GM21526 (cell line): ENCODE measurements around the gene MACROH2A1.

Experiments used
- ATAC-seq: cut with Tn5 transposase; IDR thresholded peaks from one replicate; pipeline ENCODE4 v1.9.1; 2021; ENCODE audit warnings: moderate library complexity; ENCODE audit not compliant: unreplicated experiment, low FRiP score

Gene MACROH2A1

GRCh38 chr5:135320718-135321484 lies 78.1 kb downstream of the MACROH2A1 start:
- no peak for ATAC-seq

GRCh38 chr5:135319928-135320606 lies 79.0 kb downstream of the MACROH2A1 start:
- ATAC-seq, result no peak

- no peak for ATAC-seq
Measured at GRCh38 chr5:135319458-135319857, 79.6 kb downstream of the MACROH2A1 start.

GRCh38 chr5:135318924-135319323 lies 80.1 kb downstream of the MACROH2A1 start:
- no peak for ATAC-seq

- no peak for ATAC-seq
Measured at GRCh38 chr5:135318037-135318436, 81.0 kb downstream of the MACROH2A1 start.

GRCh38 chr5:135317286-135317685 lies 81.7 kb downstream of the MACROH2A1 start:
- ATAC-seq, result no peak

GRCh38 chr5:135315386-135315785 lies 83.6 kb downstream of the MACROH2A1 start:
- no peak for ATAC-seq

- no peak for ATAC-seq
Measured at GRCh38 chr5:135313946-135314345, 85.1 kb downstream of the MACROH2A1 start.

- no peak for ATAC-seq
Measured at GRCh38 chr5:135313405-135313804, 85.6 kb downstream of the MACROH2A1 start.

- ATAC-seq, result no peak
Measured at GRCh38 chr5:135312255-135312935, 86.6 kb downstream of the MACROH2A1 start.

- no peak for ATAC-seq
Measured at GRCh38 chr5:135310328-135310989, 88.6 kb downstream of the MACROH2A1 start.

GRCh38 chr5:135309391-135310327 lies 89.4 kb downstream of the MACROH2A1 start:
- no peak for ATAC-seq

- ATAC-seq, result no peak
Measured at GRCh38 chr5:135308752-135309151, 90.3 kb downstream of the MACROH2A1 start.

GRCh38 chr5:135308245-135308644 lies 90.8 kb downstream of the MACROH2A1 start:
- no peak for ATAC-seq

GRCh38 chr5:135307143-135307903 lies 91.7 kb downstream of the MACROH2A1 start:
- ATAC-seq, result no peak

- no peak for ATAC-seq
Measured at GRCh38 chr5:135306557-135306956, 92.5 kb downstream of the MACROH2A1 start.

- no peak for ATAC-seq
Measured at GRCh38 chr5:135304352-135305221, 94.4 kb downstream of the MACROH2A1 start.

- no peak for ATAC-seq
Measured at GRCh38 chr5:135303582-135304173, 95.4 kb downstream of the MACROH2A1 start.
